ENCODE results near the gene DDI2.

DNA sequence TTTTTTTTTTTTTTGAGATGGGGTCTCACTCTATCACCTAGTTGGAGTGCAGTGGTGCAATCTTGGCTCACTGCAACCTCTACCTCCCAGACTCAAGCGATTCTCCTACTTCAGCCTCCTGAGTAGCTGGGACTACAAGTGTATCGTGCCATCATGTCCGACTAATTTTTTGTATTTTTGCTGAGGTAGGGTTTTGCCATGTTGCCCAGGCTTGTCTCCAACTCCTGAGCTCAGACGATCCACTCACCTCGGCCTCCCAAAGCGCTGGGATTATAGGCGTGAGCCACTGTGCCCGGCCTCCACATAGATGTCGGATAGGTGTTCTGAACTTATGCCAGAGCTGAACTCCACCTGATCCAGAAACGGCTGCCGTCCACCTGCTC lies 87.9 kb downstream of the DDI2 start:
- TF ChIP-seq POLR2A (IDR thresholded peaks at IDR 0.05; ENCODE audit: low read depth, low read length), result no peak
- no peak for TF ChIP-seq FOXM1 (IDR thresholded peaks at IDR 0.05; ENCODE audit: low read depth, low read length)

All from GM12878 (cell line).